Neural progenitor cell (in vitro differentiated cells): ENCODE measurements around the gene TOLLIP. TPM values are rescaled to one million over a fixed set of nuclear protein-coding genes. Genes with fewer than 3 reads are reported as not detected.

Experiments used
- DNase-seq: peaks from one replicate; pipeline ENCODE4 v3.0.0-alpha.2; 2016; ENCODE audit warnings: low spot score
- H2AFZ ChIP-seq: fragments of 200-600 bp; sonication (generic); replicated peaks from 2 replicates; pipeline ENCODE4 v1.6.1; 2016; ENCODE audit warnings: antibody characterized with exemption
- H3F3A ChIP-seq: fragments of 200-600 bp; sonication (generic); 2 replicates; pipeline ENCODE4 v1.6.1; 2016; ENCODE audit warnings: antibody characterized with exemption, low read depth
- H3K27ac ChIP-seq: fragments of 200-600 bp; sonication (generic); 2 replicates; pipeline ENCODE4 v1.5.1; 2016; ENCODE audit warnings: mild to moderate bottlenecking
- H3K27me3 ChIP-seq: fragments of 200-600 bp; sonication (generic); 2 replicates; pipeline ENCODE4 v1.6.1; 2016; ENCODE audit warnings: mild to moderate bottlenecking, moderate library complexity
- H3K36me3 ChIP-seq: fragments of 200-600 bp; sonication (generic); 2 replicates; pipeline ENCODE4 v1.5.1; 2016
- H3K4me1 ChIP-seq: fragments of 200-600 bp; sonication (generic); 2 replicates; pipeline ENCODE4 v1.6.1; 2016; ENCODE audit warnings: mixed run types
- H3K4me2 ChIP-seq: fragments of 200-600 bp; sonication (generic); 2 replicates; pipeline ENCODE4 v1.6.1; 2016
- H3K4me3 ChIP-seq: fragments of 200-600 bp; sonication (generic); 2 replicates; pipeline ENCODE4 v1.5.1; 2016
- H3K79me2 ChIP-seq: fragments of 200-600 bp; sonication (generic); 2 replicates; pipeline ENCODE4 v1.6.1; 2016; ENCODE audit warnings: low read depth
- H3K9ac ChIP-seq: fragments of 200-600 bp; sonication (generic); 2 replicates; pipeline ENCODE4 v1.6.1; 2016
- H3K9me3 ChIP-seq: fragments of 200-600 bp; sonication (generic); 2 replicates; pipeline ENCODE4 v1.5.1; 2016; ENCODE audit warnings: low read depth
- H4K20me1 ChIP-seq: fragments of 200-600 bp; sonication (generic); 2 replicates; pipeline ENCODE4 v1.6.1; 2016; ENCODE audit warnings: low read depth
- H3K27ac Mint-ChIP-seq: 3 replicates; pipeline ENCODE4 v1.8.0; 2021; ENCODE audit warnings: mixed read lengths
- H3K27me3 Mint-ChIP-seq: 2 replicates; pipeline ENCODE4 v1.8.0; 2022; ENCODE audit warnings: low read depth, mild to moderate bottlenecking, inconsistent platforms, moderate library complexity, mixed read lengths; ENCODE audit not compliant: insufficient read depth
- H3K36me3 Mint-ChIP-seq: 3 replicates; pipeline ENCODE4 v1.8.0; 2021; ENCODE audit warnings: mixed read lengths
- H3K4me1 Mint-ChIP-seq: 3 replicates; pipeline ENCODE4 v1.8.0; 2021; ENCODE audit warnings: mixed read lengths
- H3K4me3 Mint-ChIP-seq: 3 replicates; pipeline ENCODE4 v1.8.0; 2021; ENCODE audit warnings: mild to moderate bottlenecking, moderate library complexity, mixed read lengths
- H3K9me3 Mint-ChIP-seq: 3 replicates; pipeline ENCODE4 v1.8.0; 2020; ENCODE audit warnings: mixed read lengths
- EZH2 ChIP-seq: fragments of 200-600 bp; sonication (generic); IDR thresholded peaks from 2 replicates; pipeline ENCODE4 v1.6.1; 2017; ENCODE audit warnings: antibody characterized with exemption, mild to moderate bottlenecking, moderate library complexity
- EZH2phosphoT487 ChIP-seq: fragments of 200-600 bp; sonication (generic); IDR thresholded peaks from 2 replicates; pipeline ENCODE4 v1.6.1; 2017; ENCODE audit warnings: antibody characterized with exemption
- total RNA-seq: library from RNA; depleted of rRNA; stranded (reverse); fragments of >200 nt; gene quantifications from 2 replicates; pipeline ENCODE4 v1.2.3, GENCODE V29; 2015; ENCODE audit warnings: low replicate concordance
- TF ChIP-seq, protein P1 (sequence below): fragments of 200-600 bp; sonication (generic); IDR thresholded peaks from 2 replicates; pipeline ENCODE4 v1.5.1; 2017; ENCODE audit warnings: antibody characterized with exemption, mild to moderate bottlenecking

Gene TOLLIP
- total RNA-seq, 1 donor from 2014 or later, result 8.5 TPM

DNA sequence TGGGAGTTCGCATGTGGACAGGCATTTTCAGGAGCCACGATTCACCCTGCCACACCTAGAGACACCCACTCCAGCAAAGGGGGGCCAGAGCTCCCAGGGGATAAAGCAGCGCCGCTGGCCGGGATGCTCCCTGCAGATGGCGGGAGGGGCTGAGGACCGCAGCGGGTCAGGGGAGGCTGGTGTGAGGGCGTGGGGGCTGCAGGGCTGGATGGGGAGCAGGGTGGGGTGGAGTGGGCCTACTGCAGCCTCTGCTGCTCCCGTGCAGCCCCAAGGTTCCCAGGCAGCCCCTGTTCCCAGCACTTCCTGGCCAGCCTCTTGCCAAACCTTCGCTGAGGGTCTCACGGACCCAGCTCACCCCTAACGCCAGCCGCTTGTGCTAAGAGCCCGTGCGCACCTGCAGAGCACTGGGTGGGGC lies 73.5 kb downstream of the TOLLIP start:
- H3K36me3 Mint-ChIP-seq, result no peaks in the 10 kb centered on the region
- Histone ChIP-seq H3K4me2 (no peak overlapping the region), H2AFZ (no peak overlapping the region), H3K79me2 (no peaks in the 10 kb centered on the region), H3K4me3 (no peak overlapping the region), H3K4me1 (no peaks in the 10 kb centered on the region), H3K9me3 (no peaks in the 10 kb centered on the region), H3K27ac (no peak overlapping the region), H3K9ac (no peak overlapping the region), H4K20me1 (peaks cover 6% of the 10 kb centered on the region), H3K36me3 (no peaks in the 10 kb centered on the region), H3K27me3 (no peaks in the 10 kb centered on the region), H3F3A (no peaks in the 10 kb centered on the region)
- peaks cover 9% of the 10 kb centered on the region for H3K27me3 Mint-ChIP-seq
- DNase-seq, result no peak
- no peak overlapping the region for H3K4me3 Mint-ChIP-seq
- H3K4me1 Mint-ChIP-seq, result peaks cover 2% of the 10 kb centered on the region
- TF ChIP-seq EZH2phosphoT487, result no peak
- no peak for TF ChIP-seq EZH2
- TF ChIP-seq, protein P1, sequence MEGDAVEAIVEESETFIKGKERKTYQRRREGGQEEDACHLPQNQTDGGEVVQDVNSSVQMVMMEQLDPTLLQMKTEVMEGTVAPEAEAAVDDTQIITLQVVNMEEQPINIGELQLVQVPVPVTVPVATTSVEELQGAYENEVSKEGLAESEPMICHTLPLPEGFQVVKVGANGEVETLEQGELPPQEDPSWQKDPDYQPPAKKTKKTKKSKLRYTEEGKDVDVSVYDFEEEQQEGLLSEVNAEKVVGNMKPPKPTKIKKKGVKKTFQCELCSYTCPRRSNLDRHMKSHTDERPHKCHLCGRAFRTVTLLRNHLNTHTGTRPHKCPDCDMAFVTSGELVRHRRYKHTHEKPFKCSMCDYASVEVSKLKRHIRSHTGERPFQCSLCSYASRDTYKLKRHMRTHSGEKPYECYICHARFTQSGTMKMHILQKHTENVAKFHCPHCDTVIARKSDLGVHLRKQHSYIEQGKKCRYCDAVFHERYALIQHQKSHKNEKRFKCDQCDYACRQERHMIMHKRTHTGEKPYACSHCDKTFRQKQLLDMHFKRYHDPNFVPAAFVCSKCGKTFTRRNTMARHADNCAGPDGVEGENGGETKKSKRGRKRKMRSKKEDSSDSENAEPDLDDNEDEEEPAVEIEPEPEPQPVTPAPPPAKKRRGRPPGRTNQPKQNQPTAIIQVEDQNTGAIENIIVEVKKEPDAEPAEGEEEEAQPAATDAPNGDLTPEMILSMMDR, result no peak
- H3K27ac Mint-ChIP-seq, result peak overlapping the region; percentile 22
- H3K9me3 Mint-ChIP-seq, result no peaks in the 10 kb centered on the region

GRCh38 chr11:1235306-1235900 lies 74.0 kb downstream of the TOLLIP start:
- peaks cover 7% of the 10 kb centered on the region for H3K27me3 Mint-ChIP-seq
- peaks cover 6% of the 10 kb centered on the region for H4K20me1 ChIP-seq
- H3K4me3 Mint-ChIP-seq, result no peak overlapping the region
- no peaks in the 10 kb centered on the region for H3K9me3 Mint-ChIP-seq
- no peak overlapping the region for H3K4me2 ChIP-seq
- H3K36me3 ChIP-seq, result no peaks in the 10 kb centered on the region
- no peaks in the 10 kb centered on the region for H3K4me1 ChIP-seq
- no peaks in the 10 kb centered on the region for H3K79me2 ChIP-seq
- no peak overlapping the region for H3K4me3 ChIP-seq
- peak; percentile 17 for DNase-seq
- no peaks in the 10 kb centered on the region for H3K36me3 Mint-ChIP-seq
- no peaks in the 10 kb centered on the region for H3K27me3 ChIP-seq
- H3K9me3 ChIP-seq, result no peaks in the 10 kb centered on the region
- TF ChIP-seq EZH2, result no peak
- TF ChIP-seq EZH2phosphoT487, result no peak
- TF ChIP-seq, protein P1, result no peak
- H3F3A ChIP-seq, result no peaks in the 10 kb centered on the region
- H3K9ac ChIP-seq, result no peak overlapping the region
- peak overlapping the region; percentile 22 for H3K27ac Mint-ChIP-seq
- no peak overlapping the region for H3K27ac ChIP-seq
- no peak overlapping the region for H2AFZ ChIP-seq
- H3K4me1 Mint-ChIP-seq, result peaks cover 2% of the 10 kb centered on the region

DNA sequence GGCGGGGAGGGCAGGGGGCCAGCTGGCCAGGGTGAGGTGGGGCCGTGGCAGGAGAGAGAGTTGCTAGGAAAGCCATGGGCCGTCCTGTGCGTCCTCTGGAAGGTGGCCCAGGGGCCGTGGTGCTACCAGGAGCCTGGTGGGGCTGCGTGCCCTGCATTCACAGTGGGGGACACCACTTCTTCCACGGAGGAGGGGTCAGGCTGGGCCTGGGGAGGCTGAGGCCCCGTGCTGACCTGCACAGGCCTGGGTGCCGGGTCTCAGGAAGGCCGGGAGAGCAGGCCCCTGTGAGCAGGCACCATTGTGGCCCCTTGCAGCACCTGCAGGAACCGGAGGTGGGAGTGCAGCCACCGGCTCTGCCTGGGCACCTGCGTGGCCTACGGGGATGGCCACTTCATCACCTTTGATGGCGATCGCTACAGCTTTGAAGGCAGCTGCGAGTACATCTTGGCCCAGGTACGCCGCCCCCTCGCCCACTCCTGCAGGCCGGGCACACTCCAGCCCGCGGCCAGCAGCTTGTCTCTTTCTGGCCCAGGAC lies 74.6 kb downstream of the TOLLIP start:
- no peak overlapping the region for H3K4me3 Mint-ChIP-seq
- H3K4me1 Mint-ChIP-seq, result peaks cover 2% of the 10 kb centered on the region
- peaks cover 6% of the 10 kb centered on the region for H4K20me1 ChIP-seq
- H3K27me3 Mint-ChIP-seq, result peaks cover 6% of the 10 kb centered on the region
- H2AFZ ChIP-seq, result no peak overlapping the region
- H3K79me2 ChIP-seq, result no peaks in the 10 kb centered on the region
- H3K36me3 ChIP-seq, result no peaks in the 10 kb centered on the region
- H3K27ac ChIP-seq, result no peak overlapping the region
- DNase-seq, result peak; percentile 1
- no peak overlapping the region for H3K27ac Mint-ChIP-seq
- no peaks in the 10 kb centered on the region for H3K36me3 Mint-ChIP-seq
- H3K9ac ChIP-seq, result no peak overlapping the region
- H3K9me3 Mint-ChIP-seq, result no peaks in the 10 kb centered on the region
- no peak overlapping the region for H3K4me3 ChIP-seq
- TF ChIP-seq EZH2phosphoT487 (no peak), EZH2 (no peak)
- TF ChIP-seq, protein P1, result no peak
- no peak overlapping the region for H3K4me2 ChIP-seq
- H3K9me3 ChIP-seq, result no peaks in the 10 kb centered on the region
- no peaks in the 10 kb centered on the region for H3K27me3 ChIP-seq
- H3K4me1 ChIP-seq, result no peaks in the 10 kb centered on the region
- H3F3A ChIP-seq, result no peaks in the 10 kb centered on the region
